HS-27A (cell line): ENCODE measurements around the gene GJB2.
"Not testable (repeated sequence)": the region's sequence is repeated elsewhere in the genome, so short reads cannot be mapped to it uniquely, and the experiment has no call there.

Source experiments
- DNase-seq: peaks from one replicate; pipeline ENCODE4 v3.0.0-alpha.2; 2012; ENCODE audit warnings: low read depth, missing footprints

GJB2 gene

DNA sequence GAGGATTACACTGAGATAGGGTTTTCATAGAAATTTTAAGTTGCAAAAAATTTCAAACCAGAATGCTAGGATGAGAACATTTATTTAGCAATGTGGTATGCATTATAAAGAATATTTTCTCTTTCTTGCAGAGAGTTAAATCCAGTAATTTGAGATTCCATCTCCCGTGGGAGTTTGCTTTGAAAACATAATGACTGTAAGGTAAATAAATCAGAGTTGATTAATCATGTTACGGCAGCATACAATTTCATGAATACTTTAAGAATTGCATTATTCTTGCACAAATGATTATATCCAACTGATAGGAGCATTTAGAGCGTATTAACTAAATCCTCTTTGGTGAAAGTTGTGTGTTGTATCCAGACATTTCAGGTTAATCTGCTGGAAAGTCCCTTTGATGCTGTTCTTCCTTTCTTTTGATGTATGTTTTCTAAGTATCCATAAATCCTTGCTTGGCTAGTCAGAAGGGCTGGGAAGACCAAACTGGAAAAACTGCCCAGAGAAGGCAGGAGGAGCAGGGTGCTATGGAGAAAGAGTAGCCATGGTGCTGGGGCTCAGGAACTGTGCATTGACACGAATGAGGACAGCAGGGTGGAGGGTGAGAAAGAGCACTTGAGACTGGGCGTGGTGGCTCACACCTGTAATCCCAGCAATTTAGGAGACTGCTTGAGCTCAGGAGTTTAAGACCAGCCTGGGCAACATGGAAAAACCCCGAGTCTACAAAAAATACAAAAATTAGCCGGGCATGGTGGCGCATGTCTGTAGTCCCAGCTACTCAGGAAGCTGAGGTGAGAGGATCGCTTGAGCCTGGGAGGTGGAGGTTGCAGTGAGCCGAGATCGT lies 27.1 kb downstream of the GJB2 start:
- no peak for DNase-seq

DNA sequence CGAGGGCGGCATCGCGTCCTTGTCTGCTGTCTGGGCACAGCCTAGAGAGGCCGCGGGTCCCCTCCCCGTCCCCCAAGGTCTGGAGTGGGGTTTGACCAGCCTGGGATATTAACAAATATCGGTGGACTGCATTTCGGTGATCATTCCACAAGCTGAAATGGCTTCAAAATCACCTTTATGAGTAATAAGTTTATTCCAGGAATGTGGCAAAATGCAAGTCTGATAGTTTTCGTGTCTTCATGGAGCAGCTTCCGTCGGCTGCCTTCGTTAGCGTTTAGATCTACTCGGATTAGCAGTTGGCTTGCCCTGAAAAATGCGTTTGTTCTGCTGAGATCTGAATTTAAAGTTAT lies 30.8 kb downstream of the GJB2 start:
- no peak for DNase-seq

DNA sequence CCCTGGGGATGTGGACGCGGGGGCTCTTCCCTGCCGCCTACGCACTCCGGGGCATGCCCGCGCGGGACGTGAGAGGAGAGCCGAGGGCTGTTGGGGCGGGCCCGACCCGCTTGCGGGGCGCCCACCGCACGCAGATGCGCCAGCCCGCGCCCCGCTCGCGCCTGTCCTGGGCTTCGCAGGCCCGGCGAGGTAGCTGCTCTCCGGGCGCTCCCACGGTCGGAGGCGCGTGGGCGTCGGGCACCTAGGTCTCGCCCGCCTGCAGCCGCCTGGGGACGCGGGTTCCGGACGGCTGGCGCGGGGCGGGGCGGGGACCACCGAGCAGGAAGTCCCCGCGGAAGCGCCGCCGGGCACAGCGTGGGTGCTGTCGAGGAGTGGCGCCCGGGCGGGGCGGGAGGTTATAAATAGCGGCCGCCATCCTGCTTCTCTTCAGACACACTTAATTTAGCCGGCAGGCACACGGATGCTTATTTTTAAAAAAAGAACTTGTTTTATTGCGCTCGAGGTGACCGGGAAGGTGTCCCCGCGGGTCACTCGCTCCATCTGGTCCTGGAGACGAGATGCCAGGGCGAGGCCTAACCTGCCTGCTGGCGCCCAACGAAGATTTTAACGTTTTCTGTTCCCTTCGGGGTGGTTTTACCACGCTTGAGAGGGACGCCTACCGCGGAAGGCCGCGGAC lies 31.3 kb downstream of the GJB2 start:
- DNase-seq, result no peak

DNA sequence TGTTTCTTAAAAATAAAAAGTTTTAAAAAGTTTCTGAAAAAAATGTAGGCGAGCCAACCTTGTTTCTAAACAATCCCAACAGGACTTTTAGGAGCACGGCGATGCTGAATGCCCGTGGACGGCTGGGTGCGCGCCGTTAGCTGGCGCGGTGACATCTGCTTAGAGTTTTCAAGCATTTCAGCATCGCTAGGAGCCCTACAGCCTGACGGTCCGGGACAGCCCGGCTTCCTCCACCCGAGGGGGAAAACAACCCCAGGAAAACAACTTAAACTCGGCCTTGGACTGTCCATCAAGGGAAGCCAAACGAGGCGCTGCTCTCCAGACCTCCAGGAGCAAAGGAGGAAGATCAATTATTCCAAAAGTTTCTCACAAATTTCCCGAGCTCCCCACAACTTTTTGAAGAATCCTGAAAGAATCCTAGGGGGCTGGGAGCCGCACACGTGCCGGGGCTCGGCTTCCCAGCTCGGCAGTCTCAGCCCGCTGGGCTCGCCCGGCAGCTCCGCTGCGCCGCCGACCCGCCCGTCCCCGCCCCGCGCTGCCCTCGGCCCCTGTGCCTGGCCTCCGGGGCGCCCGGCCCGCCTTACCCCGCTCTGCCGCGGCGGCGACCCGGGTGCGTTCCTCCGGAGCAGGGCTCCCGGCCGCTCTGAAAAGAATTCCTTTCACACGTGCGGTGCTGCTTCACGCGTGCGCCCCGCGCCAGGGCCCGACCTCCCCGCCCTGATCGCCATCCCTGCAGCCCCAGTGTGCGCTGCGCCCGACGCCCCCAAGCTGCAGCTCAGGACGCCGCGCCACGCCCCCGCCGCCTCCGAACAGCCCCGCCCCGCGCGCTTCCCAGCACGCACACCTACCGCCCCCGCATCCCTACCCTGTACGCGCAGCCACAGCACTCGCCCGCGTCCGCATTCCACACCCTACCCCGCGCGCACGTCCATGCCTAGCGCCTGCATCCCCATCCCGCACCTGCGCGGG lies 32.1 kb downstream of the GJB2 start, which contains the start of gene GJA3:
GJA3 (minus strand) TSS at position 747 of the 969 bp plus-strand sequence. CDS start 17,764 bp downstream, outside the sequence.
- DNase-seq, result no peak

DNA sequence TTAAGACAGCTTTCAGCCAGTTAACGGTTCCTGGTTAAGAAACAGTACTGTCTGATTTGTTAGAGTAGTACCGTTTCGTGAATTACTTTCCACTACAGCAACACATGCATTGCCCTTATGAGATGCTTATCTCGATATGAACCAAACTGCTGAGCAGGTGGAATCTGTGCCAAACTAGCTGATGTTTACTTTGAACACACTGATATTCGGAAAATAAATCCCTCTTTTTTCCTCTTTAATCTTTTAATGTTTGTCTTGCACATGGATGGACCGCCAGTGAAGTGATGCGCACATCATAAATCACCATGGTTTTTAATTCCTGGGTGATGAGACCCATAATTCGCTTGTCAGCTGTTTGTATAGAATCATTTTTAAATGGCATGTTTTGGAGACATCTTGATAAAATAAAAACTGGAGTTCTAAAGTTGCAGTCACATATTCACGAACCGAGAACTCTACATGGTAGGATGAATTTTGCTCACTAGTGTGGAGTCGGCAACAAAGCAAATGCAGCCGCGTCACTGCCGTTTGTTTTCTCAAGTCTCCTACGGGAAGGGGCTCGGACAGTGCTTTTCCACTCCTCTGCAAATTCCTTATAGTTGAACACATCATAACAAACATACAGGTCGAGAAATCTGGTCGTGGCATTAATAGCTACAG lies 33.0 kb downstream of the GJB2 start:
- no peak for DNase-seq

DNA sequence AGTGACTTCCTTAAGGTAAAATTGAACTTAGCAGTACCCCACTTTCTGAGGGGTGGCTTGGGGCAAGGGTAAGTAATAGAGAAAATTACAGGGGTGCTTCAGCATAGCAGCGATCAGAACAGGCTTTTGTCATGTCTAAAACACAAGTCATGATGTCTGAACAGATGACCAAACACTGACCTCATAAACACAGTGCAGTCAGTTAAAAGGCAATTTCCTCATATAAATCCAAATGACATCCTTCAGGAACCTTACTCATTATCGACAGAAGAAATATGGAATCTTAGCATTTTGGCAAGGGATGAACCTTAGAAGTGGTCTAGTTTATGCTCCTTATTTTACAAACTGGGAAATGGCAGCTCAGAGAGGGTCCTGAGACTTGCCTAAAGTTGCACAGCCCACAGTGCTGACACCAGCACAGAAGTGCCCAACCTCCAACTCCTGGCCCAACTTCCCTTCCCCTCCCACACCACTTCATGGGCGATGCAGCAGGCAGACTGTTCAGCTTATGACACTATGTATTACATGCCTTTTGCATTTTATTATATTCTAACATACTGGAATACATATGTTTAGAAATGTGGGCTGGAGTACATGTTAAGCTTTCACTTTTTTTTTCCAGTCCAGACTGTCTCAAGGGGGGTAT lies 35.5 kb downstream of the GJB2 start:
- DNase-seq, result no peak

DNA sequence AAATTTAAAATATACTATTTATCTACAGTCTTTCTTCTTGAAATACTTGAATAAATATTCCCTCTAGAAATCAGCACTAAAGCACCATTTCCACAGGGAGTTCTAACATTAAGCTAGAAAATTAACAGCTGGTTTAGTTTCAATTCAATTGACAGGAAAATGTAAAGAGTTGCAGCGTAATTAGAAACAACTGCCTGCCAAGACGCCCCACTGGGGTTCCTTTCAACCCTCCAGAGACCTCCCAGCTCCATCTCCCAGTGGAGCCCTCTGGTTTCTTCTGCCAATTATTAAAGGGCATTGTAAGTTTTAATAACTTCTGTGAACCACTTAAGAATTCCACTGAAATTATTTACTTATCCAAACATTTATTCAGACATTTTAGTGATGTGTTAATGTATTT lies 36.0 kb downstream of the GJB2 start:
- no peak for DNase-seq

DNA sequence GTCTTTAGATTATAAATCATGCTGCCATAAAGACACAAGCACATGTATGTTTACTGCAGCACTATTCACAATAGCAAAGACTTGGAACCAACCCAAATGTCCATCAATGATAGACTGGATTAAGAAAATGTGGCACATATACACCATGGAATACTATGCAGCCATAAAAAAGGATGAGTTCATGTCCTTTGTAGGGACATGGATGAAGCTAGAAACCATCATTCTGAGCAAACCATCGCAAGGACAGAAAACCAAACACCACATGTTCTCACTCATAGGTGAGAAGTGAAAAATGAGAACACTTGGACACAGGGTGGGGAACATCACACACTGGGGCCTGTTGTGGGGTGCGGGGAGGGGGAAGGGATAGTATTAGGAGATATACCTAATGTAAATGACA lies 39.4 kb downstream of the GJB2 start:
- DNase-seq, result not testable (repeated sequence)

DNA sequence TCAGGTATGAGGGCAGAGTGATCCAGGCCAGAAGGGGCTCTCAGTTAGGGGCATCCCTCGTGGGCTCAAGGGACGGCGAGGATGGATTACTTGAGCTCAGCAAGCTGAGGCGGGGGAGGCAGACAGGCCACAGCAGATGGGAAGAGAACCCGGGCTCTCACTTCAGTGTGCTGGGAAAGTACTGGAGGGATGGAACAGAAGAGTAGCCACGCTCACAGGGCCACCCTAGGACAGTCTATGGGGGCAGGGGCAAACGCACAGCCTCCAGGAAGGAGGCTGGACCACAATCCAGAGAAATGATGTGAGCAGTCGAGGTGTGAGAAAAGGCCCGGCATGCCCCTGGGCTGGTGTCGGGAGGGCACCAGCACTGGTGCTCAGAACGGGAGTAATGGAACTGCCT lies 41.1 kb downstream of the GJB2 start:
- no peak for DNase-seq

DNA sequence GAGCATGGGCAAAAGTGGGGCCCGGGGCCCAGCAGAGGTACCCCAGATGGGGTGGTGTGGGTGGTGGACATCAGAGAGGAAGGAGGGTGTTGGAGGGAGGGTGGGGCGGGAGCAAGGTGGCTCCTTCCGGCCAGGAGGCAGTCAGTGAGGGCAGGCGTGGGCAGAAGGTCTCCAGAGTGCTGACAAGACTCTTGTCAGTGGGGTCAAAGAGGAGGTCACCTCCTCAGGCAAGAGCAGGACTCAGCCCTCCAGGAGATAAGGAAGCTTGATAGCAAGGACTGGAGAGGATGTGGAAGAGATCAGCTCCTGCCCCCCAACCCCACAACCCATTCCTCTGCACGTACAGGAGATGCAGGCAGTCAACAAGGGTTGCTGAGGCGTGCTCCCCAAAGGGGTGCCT lies 41.7 kb downstream of the GJB2 start:
- no peak for DNase-seq

DNA sequence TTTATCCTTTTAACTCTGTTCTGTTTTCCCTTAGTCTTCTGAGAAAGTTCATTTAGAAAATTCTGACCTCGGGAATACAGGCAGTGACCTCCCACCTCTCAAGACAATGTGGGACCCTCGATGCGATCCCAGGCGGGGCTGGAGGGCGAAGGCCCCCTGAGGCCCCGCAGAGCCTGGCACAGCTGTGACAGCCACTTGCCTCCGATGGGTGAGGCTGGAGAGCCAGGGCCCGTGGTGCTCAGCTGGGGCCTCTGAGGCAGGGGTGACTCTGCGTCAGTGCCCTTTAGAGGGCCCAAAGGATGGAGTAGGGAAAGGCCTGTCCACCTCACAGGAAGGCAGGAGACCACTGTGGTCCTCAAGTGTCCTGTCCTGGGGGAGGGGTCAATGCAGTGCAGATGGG lies 42.2 kb downstream of the GJB2 start:
- no peak for DNase-seq

DNA sequence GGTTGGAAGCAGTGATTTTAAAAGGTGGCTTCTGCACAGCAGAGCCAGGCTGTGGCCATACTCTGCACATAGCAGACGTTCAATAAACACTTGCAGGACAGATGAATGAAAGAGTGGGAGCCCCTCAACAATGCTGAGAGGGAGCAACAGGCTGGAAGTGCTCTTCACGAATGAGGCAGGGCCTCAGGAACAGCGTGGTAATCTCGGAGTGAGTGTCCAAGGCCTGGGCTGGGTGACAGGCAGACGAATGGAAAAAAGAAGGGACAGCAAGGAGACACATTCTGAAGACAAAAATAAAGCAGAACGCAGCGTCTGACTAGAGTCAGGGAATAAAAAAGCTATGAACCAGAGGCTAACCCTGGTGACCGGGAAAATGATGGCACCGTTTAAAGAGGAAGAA lies 43.0 kb downstream of the GJB2 start:
- no peak for DNase-seq

DNA sequence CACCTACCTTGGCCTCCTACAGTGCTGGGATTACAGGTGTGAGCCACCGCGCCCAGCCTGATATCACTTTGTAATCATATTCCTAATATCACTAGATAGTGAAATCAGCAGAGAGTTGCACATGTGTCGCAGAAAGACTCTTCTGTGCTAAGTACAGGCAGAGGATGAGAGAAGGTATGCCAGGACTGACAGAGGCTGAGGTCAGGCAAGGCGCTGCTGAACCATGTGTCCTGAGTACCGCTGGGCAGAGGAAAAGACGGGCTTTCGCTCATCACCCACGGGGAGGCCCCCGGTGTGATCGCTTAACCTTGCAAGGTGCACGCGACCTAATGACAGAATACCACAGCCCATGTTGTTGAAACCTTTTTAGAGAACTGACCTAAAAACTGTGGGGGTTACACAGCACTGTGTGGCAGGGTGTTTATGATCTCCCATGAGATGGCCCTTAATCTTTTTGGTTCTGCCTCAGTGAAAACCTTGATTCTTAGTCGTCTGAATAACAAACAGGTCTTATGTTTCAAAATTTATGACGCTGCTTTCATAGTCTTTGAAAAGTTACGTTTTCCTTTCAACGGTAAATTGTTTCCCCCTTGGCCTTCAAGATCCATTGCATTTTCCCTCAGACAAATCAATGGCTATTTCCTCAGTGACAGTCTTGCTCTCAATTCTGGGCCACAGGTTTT lies 44.1 kb downstream of the GJB2 start:
- no peak for DNase-seq

DNA sequence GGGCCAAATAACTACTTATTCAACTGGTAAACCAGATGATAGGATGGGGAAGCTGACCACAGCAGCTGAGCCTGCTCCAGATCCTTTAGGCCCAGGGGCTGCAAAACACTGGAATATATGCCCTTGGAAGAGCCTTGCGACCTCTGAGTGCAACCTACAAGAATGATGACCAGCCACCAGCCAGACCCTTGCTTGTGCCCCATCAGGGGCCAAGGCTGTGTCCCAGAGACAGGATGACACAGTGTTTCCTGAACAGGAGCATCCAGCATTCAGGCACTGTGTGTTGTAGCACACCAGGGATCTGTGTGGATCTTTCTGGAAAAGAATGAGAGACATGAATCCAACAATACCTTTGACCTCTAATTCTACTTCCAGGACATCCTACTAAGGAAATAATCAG lies 46.4 kb downstream of the GJB2 start:
- no peak for DNase-seq

DNA sequence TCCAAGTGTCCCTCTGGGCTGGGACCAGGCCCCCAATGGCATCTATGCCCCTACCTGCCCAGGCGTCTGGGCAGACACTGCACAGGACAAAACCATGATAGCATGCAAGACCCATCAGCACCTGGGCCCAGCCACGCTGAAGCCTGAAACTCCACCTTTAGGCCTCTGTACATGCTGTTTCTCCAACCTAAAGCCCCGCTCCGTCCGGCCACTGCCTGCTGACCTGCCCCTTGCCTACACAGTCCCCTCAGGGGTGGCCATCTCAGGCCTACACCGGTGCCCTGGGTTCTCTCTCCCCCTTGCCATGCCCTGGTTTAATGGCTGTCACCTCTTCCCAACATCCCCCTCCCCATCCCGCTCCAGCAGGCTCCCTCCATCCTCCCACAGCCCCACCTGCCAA lies 47.2 kb downstream of the GJB2 start:
- no peak for DNase-seq

DNA sequence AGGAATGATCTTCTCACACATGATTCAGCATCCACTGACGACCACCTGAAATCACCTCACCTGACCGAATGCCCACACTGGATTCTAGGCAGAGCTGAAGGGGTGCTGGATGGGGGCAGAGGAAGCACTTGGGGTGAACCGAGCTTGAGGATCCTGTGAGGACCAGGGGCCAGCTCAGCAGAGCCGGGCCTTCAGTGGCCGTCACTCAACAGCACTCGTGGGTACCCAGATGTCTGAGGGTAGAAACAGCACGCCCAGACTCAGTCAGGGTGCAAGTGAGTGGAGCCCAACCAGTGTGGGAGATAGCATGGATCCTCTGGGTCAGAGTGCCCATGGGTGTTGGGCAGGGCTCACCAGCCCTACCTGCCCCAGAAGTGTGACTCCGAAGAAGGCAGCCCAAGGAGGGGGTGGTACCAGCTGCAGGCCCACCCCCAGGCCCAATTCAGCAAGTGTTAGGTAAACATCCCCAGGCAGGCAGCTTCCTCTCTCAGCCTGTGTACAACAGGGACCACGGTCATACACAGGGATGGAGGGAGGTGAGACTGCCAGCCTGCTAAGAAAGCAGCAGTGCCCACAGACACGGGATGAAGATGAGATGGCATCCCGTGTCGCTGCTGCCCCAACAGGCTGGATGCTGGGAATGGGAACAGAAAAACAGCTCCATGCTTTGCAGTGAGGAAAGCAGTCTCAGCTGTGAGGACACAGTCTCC lies 48.4 kb downstream of the GJB2 start:
- no peak for DNase-seq

DNA sequence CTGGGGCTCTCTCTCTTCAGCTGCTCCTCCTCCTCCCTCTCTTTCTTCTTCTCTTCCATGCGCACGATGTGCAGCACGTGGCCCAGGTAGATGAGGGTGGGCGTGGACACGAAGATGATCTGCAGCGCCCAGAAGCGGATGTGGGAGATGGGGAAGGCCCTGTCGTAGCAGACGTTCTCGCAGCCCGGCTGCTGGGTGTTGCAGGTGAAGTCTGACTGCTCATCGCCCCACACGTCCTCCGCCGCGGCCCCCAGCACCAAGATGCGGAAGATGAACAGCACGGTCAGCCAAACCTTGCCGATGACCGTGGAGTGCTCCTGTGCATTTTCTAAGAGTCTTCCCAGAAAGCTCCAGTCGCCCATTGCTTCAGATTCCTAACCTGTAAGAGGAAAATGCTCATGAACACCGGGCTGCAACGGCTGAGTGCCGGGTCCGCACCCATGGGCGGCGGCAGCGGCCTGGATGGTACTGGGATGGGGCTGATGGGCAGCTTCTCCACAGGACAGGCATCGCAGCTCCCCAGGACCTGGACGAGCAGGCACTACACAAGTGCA lies 49.7 kb downstream of the GJB2 start:
- no peak for DNase-seq

DNA sequence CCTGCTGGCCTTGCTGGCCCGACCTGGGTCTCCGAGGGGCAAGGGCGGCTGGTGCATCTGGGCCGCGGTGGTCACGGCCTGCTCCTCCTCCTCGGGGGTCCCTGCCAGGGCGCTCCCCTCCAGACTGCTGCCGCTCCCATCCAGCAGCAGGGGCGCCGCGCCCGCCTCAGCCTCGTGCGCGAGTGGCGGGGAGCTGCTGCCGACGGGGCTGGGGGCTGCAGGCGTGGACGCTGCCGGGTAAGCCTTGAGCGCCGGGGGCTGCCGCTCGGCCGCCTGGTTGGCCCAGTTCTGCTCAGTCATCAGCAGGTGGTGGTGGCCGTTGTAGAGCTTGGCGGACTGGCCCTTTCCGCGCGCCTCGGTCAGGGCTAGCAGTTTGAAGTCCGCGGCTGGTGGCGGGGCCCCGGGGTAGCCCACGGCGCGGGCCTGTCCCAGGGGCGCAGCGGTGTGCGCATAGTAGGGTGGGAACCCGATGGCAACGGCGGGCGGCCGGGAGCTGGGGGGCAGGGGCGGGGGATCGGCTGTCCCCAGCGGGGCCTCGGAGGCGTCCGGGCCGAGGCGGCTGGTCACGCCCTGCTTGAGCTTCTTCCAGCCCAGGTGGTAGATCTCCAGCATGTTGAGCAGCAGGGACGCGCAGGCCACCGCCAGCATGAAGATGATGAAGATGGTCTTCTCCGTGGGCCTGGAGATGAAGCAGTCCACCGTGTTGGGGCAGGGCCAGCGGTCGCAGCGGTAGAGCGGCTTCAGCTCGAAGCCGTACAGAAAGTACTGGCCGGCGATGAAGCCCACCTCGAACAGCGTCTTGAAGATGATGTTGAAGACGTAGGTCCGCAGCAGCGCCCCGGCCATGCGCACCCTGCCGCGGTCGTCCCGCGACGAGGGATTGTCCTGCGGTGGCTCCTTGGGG lies 50.5 kb downstream of the GJB2 start:
- DNase-seq, result no peak
